Measurements from ENCODE around the gene CASZ1. TPM values are rescaled to one million over a fixed set of nuclear protein-coding genes. Genes with fewer than 3 reads are reported as not detected.

CASZ1 gene
- total and polyA plus RNA-seq, 10 donors, result 0.73 to 14.5 (median 9.1) TPM

DNA sequence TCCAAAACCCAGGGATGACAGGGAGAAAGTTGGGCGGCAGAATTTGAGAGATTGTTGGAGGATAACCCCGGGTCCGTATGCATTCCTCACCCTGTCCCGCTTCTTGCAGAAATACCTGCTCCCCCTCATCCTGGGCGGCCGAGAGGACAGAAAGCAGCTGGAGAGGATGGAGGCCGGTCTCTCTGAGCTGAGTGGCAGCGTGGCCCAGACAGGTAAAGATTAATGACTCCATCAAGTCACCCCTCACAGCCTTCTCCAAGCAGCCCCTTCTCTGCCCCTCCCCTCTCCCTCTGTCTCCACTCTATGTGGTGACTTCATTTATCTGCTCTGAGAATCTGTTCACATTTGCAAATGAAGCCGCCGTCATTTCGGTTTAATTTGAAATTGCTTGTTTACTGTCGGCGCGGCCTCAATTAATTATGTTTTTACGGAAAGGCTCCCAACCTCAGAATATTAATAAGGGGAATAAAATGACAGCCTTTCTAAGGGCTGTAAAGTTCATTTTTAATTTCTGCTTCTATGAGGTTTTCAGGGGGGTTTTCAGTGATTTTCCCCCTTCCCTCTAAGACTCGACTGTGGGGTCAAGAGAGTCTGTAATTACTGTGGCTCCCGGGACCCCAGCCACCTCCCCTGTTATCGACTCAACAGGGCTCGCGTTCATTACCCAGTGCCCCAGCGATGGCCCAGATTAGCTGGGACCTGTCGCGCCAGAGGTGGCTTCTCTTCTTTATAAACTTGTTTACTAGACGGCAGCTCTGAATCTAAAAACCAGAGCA is 173.3 kb downstream of the CASZ1 start:
- intact Hi-C loops (cut with DNase I; ENCODE audit: low total_unique reads), result no loop called here
- peak; percentile 17 for DNase-seq

DNA sequence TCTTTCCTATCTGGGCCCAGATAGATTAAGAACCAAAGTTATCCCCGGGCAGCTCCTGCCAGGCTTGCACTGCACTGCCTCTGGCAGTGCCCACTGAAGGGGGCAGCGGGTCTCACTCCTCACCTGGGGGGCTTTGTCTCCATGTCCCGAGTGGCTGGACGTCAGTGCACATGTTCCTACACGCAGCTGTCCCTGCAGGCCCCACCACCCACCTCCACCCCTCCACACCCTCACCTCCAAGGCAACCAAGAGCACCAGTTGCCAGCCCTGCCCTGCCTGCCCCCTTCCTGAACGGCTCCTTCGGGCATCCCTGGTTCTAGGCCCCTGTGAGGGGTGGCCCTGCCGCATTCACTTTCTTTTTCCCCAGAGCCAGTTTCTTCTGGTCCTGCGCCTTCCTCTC is 174.5 kb downstream of the CASZ1 start:
- peaks cover 0 to 90% (median 38%) of the 10 kb centered on the region in 6 donors for H3K36me3 ChIP-seq
- WGBS, 5 donors, result 88 to 91% (median 90%) methylated on average over 9 of the region's 9 CpGs
- H3K27ac ChIP-seq, result no peak overlapping the region
- no peaks in the 10 kb centered on the region for H3K27me3 ChIP-seq (replicated peaks in 1 of 7)
- H3K9me3 ChIP-seq, result no peaks in the 10 kb centered on the region
- H3K4me3 ChIP-seq, result no peak overlapping the region
- H3K4me1 ChIP-seq, result no peaks in the 10 kb centered on the region
- TF ChIP-seq, protein P1, sequence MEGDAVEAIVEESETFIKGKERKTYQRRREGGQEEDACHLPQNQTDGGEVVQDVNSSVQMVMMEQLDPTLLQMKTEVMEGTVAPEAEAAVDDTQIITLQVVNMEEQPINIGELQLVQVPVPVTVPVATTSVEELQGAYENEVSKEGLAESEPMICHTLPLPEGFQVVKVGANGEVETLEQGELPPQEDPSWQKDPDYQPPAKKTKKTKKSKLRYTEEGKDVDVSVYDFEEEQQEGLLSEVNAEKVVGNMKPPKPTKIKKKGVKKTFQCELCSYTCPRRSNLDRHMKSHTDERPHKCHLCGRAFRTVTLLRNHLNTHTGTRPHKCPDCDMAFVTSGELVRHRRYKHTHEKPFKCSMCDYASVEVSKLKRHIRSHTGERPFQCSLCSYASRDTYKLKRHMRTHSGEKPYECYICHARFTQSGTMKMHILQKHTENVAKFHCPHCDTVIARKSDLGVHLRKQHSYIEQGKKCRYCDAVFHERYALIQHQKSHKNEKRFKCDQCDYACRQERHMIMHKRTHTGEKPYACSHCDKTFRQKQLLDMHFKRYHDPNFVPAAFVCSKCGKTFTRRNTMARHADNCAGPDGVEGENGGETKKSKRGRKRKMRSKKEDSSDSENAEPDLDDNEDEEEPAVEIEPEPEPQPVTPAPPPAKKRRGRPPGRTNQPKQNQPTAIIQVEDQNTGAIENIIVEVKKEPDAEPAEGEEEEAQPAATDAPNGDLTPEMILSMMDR (IDR thresholded peaks at IDR 0.05 in 8 of 11, conservative IDR thresholded peaks at IDR 0.05 in 3 of 11), result no peak
- TF ChIP-seq POLR2A (IDR thresholded peaks at IDR 0.05) (no peak), POLR2AphosphoS5 (IDR thresholded peaks at IDR 0.05) (no peak)
- DNase-seq, result peak; percentile 51
- intact Hi-C loops (cut with DNase I; ENCODE audit: low total_unique reads), result no loop called here

More for the DNA sequence above, 173.3 kb downstream of the CASZ1 start:
- TF ChIP-seq, protein P1 (IDR thresholded peaks at IDR 0.05 in 8 of 11, conservative IDR thresholded peaks at IDR 0.05 in 3 of 11), result no peak
- TF ChIP-seq POLR2A (IDR thresholded peaks at IDR 0.05) (no peak), POLR2AphosphoS5 (IDR thresholded peaks at IDR 0.05) (no peak)
- H3K4me3 ChIP-seq, result no peak overlapping the region
- no peak overlapping the region for H3K27ac ChIP-seq
- H3K27me3 ChIP-seq (replicated peaks in 1 of 7), result no peaks in the 10 kb centered on the region
- peaks cover 0 to 96% (median 41%) of the 10 kb centered on the region in 6 donors for H3K36me3 ChIP-seq
- no peaks in the 10 kb centered on the region for H3K4me1 ChIP-seq
- H3K9me3 ChIP-seq, result no peaks in the 10 kb centered on the region
- WGBS, 5 donors, result 93 to 95% (median 94%) methylated on average over 24 of the region's 24 CpGs

DNA sequence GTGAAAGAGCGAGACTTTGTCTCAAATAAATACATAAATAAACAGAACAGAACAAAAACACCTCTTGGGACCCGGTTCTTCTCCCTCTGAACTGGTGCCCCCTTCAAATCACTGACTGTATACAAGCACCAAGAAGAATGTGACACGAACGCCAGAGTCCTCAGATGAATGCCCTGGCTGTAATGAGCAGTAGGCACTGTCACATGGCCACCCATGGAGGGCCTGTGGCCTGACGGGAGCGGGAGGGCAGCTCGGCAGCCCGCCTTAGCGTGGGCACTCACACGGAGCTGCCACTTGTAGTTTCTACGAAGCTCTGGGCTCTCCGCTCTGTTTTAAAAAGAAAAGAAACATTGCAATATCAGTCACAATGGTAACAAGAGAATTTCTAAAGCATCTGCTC is 175.7 kb downstream of the CASZ1 start:
- Histone ChIP-seq H3K4me1 (no peaks in the 10 kb centered on the region), H3K36me3 (peaks cover 0 to 90% (median 34%) of the 10 kb centered on the region in 6 donors), H3K27ac (no peak overlapping the region), H3K9me3 (no peaks in the 10 kb centered on the region), H3K4me3 (no peak overlapping the region), H3K27me3 (replicated peaks in 1 of 7) (no peaks in the 10 kb centered on the region)
- no peak for TF ChIP-seq POLR2A (IDR thresholded peaks at IDR 0.05)
- no peak for TF ChIP-seq POLR2AphosphoS5 (IDR thresholded peaks at IDR 0.05)
- TF ChIP-seq, protein P1 (IDR thresholded peaks at IDR 0.05 in 8 of 11, conservative IDR thresholded peaks at IDR 0.05 in 3 of 11), result no peak
- intact Hi-C loops (cut with DNase I; ENCODE audit: low total_unique reads), result no loop called here
- DNase-seq, result peak; percentile 7
- 95 to 98% (median 95%) methylated on average over 12 of the region's 12 CpGs for WGBS, 5 donors

All from spleen (tissue), 11 donors.